A673 (cell line): ENCODE measurements around the gene PBRM1.

Experiments
- EZH2 ChIP-seq: fragments of 200-600 bp; sonication (generic); IDR thresholded peaks from 2 replicates; pipeline ENCODE4 v1.6.1; 2017; ENCODE audit warnings: borderline replicate concordance, low read depth, mild to moderate bottlenecking, mixed read lengths, antibody characterized with exemption, low read length; ENCODE audit not compliant: poor library complexity, severe bottlenecking
- TF ChIP-seq, protein P1 (sequence below): fragments of 300-800, 200-600 bp; sonication (generic); conservative IDR thresholded peaks from 2 replicates; pipeline ENCODE4 v1.5.1; 2017; ENCODE audit warnings: low read depth, mild to moderate bottlenecking, antibody characterized with exemption, low read length, moderate library complexity, mixed read lengths

DNA sequence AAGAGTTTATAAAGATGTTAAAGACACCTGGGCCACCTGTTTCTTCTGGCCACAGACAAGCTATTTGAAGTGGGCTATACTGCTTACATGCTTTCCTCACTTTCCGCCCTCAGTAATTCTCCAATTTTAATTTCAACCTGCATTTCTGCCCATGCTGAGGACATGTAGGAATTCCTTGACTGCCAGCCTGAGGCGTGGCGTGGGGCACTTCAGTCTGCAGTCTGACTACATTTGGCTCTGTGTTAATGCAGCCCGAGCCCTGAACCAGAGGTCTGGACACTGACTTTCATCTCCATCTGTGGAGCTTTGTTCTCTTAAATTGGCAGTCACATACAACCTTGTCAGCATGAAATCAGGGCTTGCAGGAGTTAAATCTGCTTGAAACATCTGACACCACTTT, 140.8 kb downstream of the PBRM1 start:
- TF ChIP-seq EZH2, result no peak
- TF ChIP-seq, protein P1, sequence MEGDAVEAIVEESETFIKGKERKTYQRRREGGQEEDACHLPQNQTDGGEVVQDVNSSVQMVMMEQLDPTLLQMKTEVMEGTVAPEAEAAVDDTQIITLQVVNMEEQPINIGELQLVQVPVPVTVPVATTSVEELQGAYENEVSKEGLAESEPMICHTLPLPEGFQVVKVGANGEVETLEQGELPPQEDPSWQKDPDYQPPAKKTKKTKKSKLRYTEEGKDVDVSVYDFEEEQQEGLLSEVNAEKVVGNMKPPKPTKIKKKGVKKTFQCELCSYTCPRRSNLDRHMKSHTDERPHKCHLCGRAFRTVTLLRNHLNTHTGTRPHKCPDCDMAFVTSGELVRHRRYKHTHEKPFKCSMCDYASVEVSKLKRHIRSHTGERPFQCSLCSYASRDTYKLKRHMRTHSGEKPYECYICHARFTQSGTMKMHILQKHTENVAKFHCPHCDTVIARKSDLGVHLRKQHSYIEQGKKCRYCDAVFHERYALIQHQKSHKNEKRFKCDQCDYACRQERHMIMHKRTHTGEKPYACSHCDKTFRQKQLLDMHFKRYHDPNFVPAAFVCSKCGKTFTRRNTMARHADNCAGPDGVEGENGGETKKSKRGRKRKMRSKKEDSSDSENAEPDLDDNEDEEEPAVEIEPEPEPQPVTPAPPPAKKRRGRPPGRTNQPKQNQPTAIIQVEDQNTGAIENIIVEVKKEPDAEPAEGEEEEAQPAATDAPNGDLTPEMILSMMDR, result no peak
